Hematopoietic multipotent progenitor cell treated with erythropoietin and hydrocortisone succinate and interleukin-3 and kit ligand, for 6 days (in vitro differentiated cells): ENCODE measurements around the gene ABHD2.
"Not testable (repeated sequence)": the region's sequence is repeated elsewhere in the genome, so short reads cannot be mapped to it uniquely, and the experiment has no call there.

Experiments
- DNase-seq: peaks from one replicate; pipeline ENCODE4 v3.0.0-alpha.2; 2015

The ABHD2 gene

GRCh38 chr15:89121414-89121813, 33.2 kb downstream of the ABHD2 start:
- DNase-seq, result no peak

GRCh38 chr15:89122505-89123180, 34.4 kb downstream of the ABHD2 start:
- no peak for DNase-seq

- no peak for DNase-seq
These were observed 34.9 kb downstream of the ABHD2 start for GRCh38 chr15:89123181-89123525.

DNA sequence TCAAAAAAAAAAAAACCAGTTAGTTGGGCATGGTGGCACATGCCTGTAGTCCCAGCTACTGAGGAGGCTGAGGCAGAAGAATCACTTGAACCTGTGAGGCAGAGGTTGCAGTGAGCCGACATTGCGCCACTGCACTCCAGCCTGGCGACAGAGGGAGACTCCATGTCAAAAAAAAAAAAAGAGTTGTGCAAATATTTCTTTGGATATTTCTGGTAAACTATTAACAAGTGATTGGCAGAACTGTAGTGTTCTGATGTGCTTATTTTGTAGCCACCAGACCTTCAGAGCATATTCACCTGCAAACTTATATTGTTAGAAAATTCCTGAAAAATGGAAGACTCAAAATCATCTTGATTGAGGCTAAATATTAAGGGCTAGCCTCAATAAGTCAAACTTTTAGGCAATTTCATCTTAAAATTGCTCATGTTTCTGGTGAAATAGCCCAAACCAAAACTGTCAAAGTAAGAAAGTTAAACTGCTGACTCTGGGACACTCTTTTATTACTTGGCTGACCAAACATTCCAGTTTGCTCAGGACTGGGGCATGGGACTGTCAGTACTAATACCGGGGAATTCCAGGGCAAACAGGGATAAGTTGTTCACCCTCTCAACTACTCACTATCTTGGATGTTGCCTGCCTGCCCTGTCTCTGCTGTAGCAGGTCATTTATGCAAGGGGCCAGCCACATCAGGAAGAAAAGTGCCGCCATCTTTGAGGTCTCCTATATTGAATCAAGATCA, 37.0 kb downstream of the ABHD2 start:
- no peak for DNase-seq

DNA sequence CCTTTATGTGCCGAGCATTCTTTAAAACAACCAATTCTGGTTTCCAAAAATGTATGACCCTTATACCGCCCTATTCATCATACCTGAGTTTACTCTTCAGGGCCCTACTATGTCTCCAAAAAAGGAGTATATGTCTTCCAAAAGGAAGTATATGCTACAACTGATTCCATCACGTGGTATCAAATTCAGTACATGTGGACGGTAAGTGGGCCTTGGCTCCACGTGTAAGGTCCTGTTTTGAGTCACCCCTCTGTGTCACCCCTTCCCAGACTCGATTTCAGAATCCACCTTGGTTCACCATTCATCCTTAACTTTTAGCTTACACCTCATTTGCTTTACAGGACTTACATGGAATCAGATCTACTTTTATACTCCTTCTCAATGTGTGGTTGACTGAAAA, 37.8 kb downstream of the ABHD2 start:
- DNase-seq, result no peak

DNA sequence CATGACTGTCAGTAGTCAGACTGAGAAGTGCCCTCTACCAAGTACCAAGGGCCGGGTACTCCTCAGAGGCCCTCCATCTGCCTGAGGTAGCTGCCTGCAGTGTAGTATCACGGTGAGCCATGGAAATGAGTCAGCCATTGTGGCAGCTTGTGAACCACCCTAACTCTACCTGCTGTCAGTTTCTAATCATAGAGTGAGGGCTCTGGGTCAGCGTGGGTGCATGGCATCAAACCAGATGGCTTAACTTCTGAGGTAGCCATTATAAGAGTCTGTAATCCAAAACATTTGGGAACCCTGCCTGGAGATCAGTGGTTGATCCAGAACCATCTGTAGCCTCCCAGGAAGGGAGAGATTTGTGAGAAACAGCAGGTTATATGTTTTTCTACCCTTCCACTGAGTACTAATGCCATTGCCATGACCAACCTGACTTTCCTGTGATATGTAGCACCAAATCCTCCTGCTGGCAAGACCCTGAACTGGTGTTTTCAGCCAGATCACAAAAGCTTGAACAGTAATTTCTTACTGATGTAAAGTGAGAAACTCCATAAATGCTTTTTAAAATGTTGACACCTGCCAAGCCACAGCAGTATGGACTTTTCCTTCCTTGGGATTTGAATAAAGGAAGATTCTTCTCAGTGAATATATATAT, 38.9 kb downstream of the ABHD2 start:
- peak; percentile 39 for DNase-seq

GRCh38 chr15:89128320-89129122, 40.3 kb downstream of the ABHD2 start:
- DNase-seq, result peak; percentile 50

- DNase-seq, result peak; percentile 75
These were observed 41.0 kb downstream of the ABHD2 start for GRCh38 chr15:89129123-89129815.

DNA sequence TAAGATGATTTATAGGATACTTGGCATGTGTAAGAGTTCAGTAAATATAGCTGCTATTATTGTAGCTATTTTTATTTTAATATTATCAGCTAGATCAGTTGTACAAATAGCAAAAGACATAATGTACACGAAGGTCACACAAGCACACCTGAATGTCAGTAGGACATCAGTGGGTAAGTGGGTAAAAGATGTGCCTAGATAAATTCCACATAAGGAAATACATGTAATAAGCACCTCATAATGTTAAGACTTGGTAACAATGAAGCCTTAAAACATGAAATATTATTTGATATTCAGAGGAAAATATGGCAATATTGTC, 41.5 kb downstream of the ABHD2 start:
- no peak for DNase-seq

DNA sequence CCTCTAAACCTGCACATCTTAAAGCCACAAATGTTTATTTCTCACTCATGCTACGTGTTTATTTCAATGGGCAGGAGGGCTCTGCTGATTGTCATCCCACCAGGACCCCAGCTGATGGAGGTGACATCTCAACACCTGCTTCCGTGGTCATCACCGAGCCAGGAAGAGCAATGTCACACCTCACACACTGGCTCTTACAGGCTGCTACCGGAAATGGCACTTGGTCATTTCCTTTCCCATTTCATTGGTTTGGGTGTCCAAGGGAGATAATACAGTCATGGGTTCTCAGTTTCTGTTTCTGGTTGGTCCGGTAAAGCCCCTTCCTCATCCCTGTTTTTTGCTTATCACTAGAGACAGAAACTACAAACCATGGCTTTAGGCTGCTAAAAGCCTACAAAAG, 41.9 kb downstream of the ABHD2 start:
- peak; percentile 64 for DNase-seq

GRCh38 chr15:89131731-89132130, 43.5 kb downstream of the ABHD2 start:
- DNase-seq, result no peak

GRCh38 chr15:89132611-89133507, 44.6 kb downstream of the ABHD2 start:
- peak; percentile 77 for DNase-seq

DNA sequence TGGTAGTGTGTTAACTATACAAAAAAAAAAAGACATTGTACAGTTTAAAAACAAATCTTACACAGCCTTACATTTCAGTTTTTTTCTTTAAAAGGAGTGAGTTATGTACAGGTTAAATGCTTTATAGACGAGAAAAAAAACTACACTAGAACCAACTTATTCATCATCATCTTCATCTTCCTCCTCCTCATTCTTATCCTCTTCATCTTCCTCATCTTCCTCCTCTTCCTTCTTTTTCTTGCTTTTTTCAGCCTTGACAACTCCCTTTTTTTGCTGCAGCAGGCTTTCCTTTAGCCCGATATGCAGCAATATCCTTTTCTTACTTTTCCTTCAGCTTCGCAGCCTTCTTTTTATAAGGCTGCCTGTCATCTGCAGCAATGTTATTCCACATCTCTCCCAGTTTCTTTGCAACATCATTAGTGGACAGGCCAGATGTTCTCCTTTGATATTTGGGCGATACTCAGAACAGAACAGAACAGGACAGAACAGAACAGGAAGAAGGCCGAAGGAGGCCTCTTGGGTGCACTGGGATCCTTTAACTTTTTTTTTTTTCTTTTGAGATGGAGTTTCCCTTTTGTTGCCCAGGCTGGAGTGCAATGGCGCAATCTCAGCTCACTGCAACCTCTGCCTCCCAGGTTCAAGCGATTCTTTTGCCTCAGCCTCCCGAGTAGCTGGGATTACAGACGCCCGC, 47.3 kb downstream of the ABHD2 start:
- not testable (repeated sequence) for DNase-seq

- no peak for DNase-seq
These were observed 48.0 kb downstream of the ABHD2 start for GRCh38 chr15:89136078-89136806.

DNA sequence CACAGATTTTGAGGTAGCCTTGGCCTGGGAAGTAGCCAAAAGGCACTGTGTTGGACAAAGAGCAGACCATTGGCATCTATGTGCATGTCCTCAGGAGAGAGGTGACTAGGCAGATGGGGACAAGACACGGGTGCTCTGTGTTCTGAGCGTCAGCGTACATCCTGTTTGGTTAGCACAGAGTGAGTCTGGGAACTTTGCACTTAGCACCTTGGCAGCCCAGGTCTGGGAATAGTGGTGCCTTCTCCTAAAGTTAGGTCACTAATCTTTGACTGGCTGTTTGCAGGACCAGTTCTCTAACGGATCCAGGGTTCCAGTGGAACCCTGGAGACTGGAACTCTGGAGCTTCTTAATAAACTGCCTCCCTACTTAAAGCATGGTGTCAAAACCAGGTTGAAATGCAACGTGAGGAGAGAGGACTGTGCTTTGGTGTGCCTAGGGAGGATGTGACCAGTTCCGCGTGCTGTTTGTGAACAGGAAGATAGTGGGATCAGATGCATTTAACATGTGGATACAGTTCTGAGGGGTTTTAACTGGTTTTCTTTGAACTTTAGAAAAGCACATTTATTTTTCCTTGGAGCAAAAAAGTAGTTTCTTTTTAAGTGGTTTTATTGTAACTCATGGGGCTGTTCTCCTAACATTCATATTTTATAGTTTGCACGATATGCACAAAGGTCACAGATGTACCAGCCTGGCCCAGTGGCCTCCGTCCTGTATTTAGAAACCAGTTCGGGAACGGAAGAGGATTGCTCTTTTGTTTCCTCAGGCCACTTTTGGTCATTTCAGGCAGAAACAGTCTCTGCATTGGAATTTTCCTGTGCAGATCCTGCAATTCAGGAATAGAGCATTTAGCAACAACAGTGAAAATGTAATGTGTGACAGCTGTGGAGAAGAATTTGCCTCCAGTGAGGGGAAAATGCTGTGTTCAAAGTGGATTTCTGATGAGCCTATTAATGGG, 48.8 kb downstream of the ABHD2 start:
- DNase-seq, result no peak

GRCh38 chr15:89137926-89138325, 49.7 kb downstream of the ABHD2 start:
- DNase-seq, result no peak

DNA sequence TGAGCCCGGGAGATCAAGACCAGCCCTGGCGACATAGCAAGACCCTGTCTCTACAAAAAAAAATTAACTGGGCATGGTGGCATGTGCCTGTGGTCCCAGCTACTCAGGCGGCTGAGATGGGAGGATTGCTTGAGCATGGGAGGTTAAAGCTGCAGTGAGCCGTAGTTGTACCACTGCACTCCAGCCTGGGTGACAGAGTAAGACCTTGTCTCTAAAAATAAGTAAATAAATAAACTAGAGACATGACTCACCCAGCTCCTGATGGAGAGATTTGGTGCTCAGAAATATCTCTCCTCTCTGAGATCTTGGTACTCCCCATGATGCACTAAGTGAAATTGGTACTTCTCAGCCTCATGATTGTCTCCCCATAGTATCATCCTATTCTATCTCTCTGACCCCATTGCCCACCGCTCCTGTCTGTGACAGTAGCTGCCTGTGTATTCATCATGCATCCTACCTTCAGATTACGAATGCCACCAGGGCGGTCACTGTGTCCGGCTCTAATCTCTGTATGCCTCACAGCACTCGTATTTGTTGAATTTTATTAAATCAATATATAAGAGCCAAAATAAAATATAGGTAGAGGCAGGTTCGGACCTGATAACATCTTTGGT, 50.9 kb downstream of the ABHD2 start:
- DNase-seq, result no peak

GRCh38 chr15:89139613-89140499, 51.6 kb downstream of the ABHD2 start:
- no peak for DNase-seq
